ENCODE results near the gene NFKBIA.
"Not testable (repeated sequence)": the region's sequence is repeated elsewhere in the genome, so short reads cannot be mapped to it uniquely, and the experiment has no call there.

NFKBIA gene

DNA sequence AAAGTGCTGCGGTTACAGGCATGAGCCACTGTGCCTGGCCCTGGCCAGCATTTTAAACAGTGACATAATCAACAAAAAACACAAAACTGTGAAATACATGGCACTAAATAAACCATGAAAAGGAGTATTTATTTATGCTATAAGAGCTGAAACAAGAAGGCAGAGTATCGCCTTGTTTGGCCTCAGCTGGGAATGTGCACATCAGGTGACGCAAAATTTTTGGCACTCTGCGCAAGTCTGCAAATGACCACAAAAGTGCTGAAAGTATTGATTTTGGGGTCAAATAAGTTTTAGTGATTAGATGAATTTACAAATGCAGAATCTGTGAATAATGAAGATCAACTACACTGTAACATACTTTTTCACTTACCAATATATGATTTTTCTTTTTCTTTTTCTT, 36.6 kb upstream of the NFKBIA start:
- Histone ChIP-seq H3K9me3 (ENCODE audit: low read length) (no peaks in the 10 kb centered on the region), H2AFZ (ENCODE audit: low read length) (no peak overlapping the region), H3K4me1 (ENCODE audit: insufficient read depth, low read length, severe bottlenecking) (no peaks in the 10 kb centered on the region), H3K27ac (ENCODE audit: low read depth, low read length, poor library complexity, severe bottlenecking) (no peak overlapping the region), H3K4me3 (ENCODE audit: low read depth, low read length, poor library complexity, severe bottlenecking) (no peak overlapping the region), H3K27me3 (ENCODE audit: insufficient read depth, low read length) (no peaks in the 10 kb centered on the region), H3K9me2 (ENCODE audit: low read depth, low read length) (no peaks in the 10 kb centered on the region), H3F3A (ENCODE audit: insufficient read depth, low read length) (no peaks in the 10 kb centered on the region), H3K9ac (ENCODE audit: low read length) (no peak overlapping the region), H3K4me2 (ENCODE audit: low read length) (no peak overlapping the region), H3K36me3 (ENCODE audit: insufficient read depth, low read length) (no peaks in the 10 kb centered on the region), H4K20me1 (ENCODE audit: insufficient read depth, low read length) (no peaks in the 10 kb centered on the region), H3K79me2 (ENCODE audit: insufficient read depth, low read length) (no peaks in the 10 kb centered on the region)
- TF ChIP-seq EZH2 (IDR thresholded peaks at IDR 0.05; ENCODE audit: borderline replicate concordance, low read length): no peak
- TF ChIP-seq, protein P1, sequence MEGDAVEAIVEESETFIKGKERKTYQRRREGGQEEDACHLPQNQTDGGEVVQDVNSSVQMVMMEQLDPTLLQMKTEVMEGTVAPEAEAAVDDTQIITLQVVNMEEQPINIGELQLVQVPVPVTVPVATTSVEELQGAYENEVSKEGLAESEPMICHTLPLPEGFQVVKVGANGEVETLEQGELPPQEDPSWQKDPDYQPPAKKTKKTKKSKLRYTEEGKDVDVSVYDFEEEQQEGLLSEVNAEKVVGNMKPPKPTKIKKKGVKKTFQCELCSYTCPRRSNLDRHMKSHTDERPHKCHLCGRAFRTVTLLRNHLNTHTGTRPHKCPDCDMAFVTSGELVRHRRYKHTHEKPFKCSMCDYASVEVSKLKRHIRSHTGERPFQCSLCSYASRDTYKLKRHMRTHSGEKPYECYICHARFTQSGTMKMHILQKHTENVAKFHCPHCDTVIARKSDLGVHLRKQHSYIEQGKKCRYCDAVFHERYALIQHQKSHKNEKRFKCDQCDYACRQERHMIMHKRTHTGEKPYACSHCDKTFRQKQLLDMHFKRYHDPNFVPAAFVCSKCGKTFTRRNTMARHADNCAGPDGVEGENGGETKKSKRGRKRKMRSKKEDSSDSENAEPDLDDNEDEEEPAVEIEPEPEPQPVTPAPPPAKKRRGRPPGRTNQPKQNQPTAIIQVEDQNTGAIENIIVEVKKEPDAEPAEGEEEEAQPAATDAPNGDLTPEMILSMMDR (IDR thresholded peaks at IDR 0.05; ENCODE audit: low read length): no peak

DNA sequence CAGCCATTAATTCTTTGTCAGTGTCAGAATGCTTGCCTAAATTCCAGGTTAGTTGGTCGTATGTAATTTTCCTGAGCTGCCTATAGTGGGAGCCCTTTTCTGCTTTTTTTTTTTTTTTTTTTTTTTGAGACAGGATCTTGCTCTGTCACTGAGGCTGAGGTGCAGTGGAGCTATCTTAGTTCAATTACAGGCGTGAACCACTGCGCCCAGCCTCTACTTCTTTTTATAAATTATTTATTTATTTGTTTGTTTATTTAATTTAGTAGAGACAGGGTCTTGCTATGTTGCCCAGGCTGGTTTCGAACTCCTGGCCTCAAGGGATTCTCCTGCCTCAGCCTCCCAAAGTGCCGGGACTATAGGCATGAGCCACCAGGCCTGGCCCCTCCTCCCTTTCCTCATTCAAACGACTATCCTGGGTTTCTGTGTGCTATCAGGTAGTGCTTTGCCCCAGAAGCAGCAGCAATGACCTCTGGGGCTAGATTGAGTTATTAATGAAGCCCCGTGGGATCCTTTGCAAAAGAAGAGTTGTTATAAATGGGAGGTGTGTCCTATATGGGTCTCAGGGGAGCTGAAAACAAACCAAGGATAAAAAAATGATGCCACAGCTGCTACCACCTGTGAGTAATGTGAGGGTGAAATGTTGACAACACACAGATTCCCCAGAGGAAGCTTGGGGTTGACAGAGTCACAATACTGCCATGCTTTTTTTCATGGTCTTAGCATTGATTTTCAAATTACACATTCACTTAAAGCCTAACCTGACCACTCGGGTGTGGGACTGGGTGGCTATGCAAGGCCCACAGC, 34.6 kb upstream of the NFKBIA start:
- Histone ChIP-seq H3K9me2 (ENCODE audit: low read depth, low read length) (no peaks in the 10 kb centered on the region), H4K20me1 (ENCODE audit: insufficient read depth, low read length) (no peaks in the 10 kb centered on the region), H3K27ac (ENCODE audit: low read depth, low read length, poor library complexity, severe bottlenecking) (no peak overlapping the region), H3K79me2 (ENCODE audit: insufficient read depth, low read length) (no peaks in the 10 kb centered on the region), H3K27me3 (ENCODE audit: insufficient read depth, low read length) (no peaks in the 10 kb centered on the region), H3K4me2 (ENCODE audit: low read length) (no peak overlapping the region), H3F3A (ENCODE audit: insufficient read depth, low read length) (no peaks in the 10 kb centered on the region), H3K36me3 (ENCODE audit: insufficient read depth, low read length) (no peaks in the 10 kb centered on the region), H3K9ac (ENCODE audit: low read length) (no peak overlapping the region), H3K4me1 (ENCODE audit: insufficient read depth, low read length, severe bottlenecking) (no peaks in the 10 kb centered on the region), H3K9me3 (ENCODE audit: low read length) (no peaks in the 10 kb centered on the region), H3K4me3 (ENCODE audit: low read depth, low read length, poor library complexity, severe bottlenecking) (no peak overlapping the region), H2AFZ (ENCODE audit: low read length) (no peak overlapping the region)
- TF ChIP-seq EZH2 (IDR thresholded peaks at IDR 0.05; ENCODE audit: borderline replicate concordance, low read length): no peak
- TF ChIP-seq, protein P1 (IDR thresholded peaks at IDR 0.05; ENCODE audit: low read length): peak; percentile 75

DNA sequence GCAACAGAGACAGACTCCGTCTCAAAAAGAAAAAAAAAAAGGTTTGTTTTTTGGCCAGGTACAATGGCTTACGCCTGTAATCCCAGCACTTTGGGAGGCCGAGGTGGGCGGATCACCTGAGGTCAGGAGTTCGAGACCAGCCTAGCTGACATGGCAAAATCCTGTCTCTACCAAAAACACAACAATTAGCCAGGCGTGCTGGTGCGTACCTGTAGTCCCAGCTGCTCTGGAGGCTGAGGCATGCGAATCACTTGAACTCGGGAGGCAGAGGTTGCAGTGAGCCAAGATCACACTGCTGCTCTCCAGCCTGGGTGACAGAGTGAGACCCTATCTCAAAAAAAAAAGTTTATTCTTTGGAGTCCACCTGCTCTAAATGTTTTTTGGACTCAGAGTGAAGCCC, 33.9 kb upstream of the NFKBIA start:
- H4K20me1 ChIP-seq (ENCODE audit: insufficient read depth, low read length); H3K27me3 ChIP-seq (ENCODE audit: insufficient read depth, low read length); H3K9me2 ChIP-seq (ENCODE audit: low read depth, low read length); H3K36me3 ChIP-seq (ENCODE audit: insufficient read depth, low read length); H3K4me1 ChIP-seq (ENCODE audit: insufficient read depth, low read length, severe bottlenecking); H3K9me3 ChIP-seq (ENCODE audit: low read length); H2AFZ ChIP-seq (ENCODE audit: low read length); H3K27ac ChIP-seq (ENCODE audit: low read depth, low read length, poor library complexity, severe bottlenecking); H3K79me2 ChIP-seq (ENCODE audit: insufficient read depth, low read length); H3K4me3 ChIP-seq (ENCODE audit: low read depth, low read length, poor library complexity, severe bottlenecking); H3K9ac ChIP-seq (ENCODE audit: low read length); H3F3A ChIP-seq (ENCODE audit: insufficient read depth, low read length); H3K4me2 ChIP-seq (ENCODE audit: low read length): not testable (repeated sequence)

DNA sequence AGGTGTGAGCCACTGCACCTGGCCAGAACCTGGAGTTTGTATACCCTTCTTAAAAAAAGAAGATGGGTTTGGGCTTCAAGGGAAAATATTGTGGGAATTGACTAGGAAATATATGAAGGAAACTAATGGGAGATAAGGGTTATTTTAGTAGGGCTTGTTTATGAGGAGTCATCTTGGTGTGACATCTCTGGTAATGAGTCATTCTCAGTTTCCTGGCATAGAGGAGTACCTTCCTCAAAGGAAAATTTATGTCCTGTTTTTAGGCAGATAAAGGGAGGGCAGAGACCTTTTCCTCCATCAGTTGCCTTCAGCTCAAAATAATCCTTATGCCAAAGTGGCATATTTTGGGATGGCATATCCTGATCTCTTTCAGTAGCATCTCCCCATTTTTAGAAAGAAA, 30.6 kb upstream of the NFKBIA start:
- Histone ChIP-seq H3K79me2 (ENCODE audit: insufficient read depth, low read length) (no peaks in the 10 kb centered on the region), H3K4me1 (ENCODE audit: insufficient read depth, low read length, severe bottlenecking) (peaks cover 5% of the 10 kb centered on the region), H3K9me3 (ENCODE audit: low read length) (no peaks in the 10 kb centered on the region), H3K27me3 (ENCODE audit: insufficient read depth, low read length) (no peaks in the 10 kb centered on the region), H4K20me1 (ENCODE audit: insufficient read depth, low read length) (no peaks in the 10 kb centered on the region), H3K4me3 (ENCODE audit: low read depth, low read length, poor library complexity, severe bottlenecking) (no peak overlapping the region), H3K9me2 (ENCODE audit: low read depth, low read length) (no peaks in the 10 kb centered on the region), H3K4me2 (ENCODE audit: low read length) (no peak overlapping the region), H3F3A (ENCODE audit: insufficient read depth, low read length) (no peaks in the 10 kb centered on the region), H3K36me3 (ENCODE audit: insufficient read depth, low read length) (no peaks in the 10 kb centered on the region), H3K9ac (ENCODE audit: low read length) (no peak overlapping the region), H2AFZ (ENCODE audit: low read length) (no peak overlapping the region), H3K27ac (ENCODE audit: low read depth, low read length, poor library complexity, severe bottlenecking) (no peak overlapping the region)
- TF ChIP-seq EZH2 (IDR thresholded peaks at IDR 0.05; ENCODE audit: borderline replicate concordance, low read length): no peak

Data from OCI-LY1 (cell line).